IPS-NIHi7 (cell line): Measurements from ENCODE around the gene LMOD3.

Experiments used
- DNase-seq: peaks from one replicate; pipeline ENCODE4 v3.0.0; 2012; ENCODE audit warnings: mixed read lengths; ENCODE audit errors: extremely low spot score

Gene LMOD3

DNA sequence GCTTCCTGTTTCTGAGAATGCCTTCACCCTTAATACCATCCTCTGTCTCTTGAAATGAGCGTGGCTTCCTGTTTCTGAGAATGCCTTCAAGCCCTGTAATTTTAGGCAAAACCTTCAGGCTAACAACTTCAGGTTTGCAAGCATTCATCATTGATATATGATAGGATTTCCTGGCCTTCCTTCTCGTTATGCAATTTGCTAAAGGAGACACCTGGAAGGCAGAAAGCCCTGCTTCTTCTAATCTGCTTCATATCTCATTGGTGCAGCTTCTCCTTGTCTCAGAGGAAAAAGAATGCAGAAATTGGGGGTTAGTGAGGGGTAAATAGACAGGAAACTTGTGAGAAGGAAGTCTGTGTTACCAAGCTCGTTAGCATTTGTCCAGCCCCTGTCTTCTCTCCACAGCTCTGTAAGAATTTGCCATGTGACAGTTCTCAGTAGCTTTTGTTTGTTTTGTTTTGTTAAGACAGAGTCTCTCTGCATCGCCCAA is 30.3 kb downstream of the LMOD3 start:
- DNase-seq = no peak

GRCh38 chr3:69091389-69092029 is 30.9 kb downstream of the LMOD3 start:
- DNase-seq = no peak

- DNase-seq = no peak
Measured at GRCh38 chr3:69090021-69090420, 32.4 kb downstream of the LMOD3 start.

DNA sequence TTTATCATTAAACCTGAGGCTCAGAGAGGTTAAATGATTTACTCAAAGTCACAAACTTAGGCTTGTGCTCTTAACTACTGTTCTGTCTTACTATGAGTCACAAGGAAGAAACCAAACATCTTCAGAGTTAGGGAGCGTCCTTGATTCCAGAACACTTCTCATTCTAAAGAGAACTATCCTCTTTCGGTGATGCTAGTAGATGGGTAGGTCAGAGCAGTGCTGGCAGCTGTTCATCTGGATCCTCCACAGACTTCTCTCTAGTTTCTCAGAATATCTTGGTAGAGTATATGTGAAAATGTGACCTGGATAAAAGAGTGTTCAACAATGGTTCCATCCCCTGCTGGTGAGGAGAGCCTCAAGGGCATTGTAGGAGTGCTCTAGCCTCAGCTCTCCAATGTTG is 34.3 kb downstream of the LMOD3 start:
- DNase-seq = no peak

GRCh38 chr3:69087030-69087791 is 35.2 kb downstream of the LMOD3 start:
- no peak for DNase-seq

GRCh38 chr3:69085833-69086722 is 36.3 kb downstream of the LMOD3 start:
- no peak for DNase-seq

- DNase-seq = no peak
Measured at GRCh38 chr3:69085168-69085832, 37.1 kb downstream of the LMOD3 start.

- DNase-seq = peak; percentile 83
Measured at GRCh38 chr3:69084326-69085167, 37.8 kb downstream of the LMOD3 start, which contains the start of gene ARL6IP5. ARL6IP5 (plus strand) TSS chr3:69084937; CDS start chr3:69085048, 111 bp downstream.

DNA sequence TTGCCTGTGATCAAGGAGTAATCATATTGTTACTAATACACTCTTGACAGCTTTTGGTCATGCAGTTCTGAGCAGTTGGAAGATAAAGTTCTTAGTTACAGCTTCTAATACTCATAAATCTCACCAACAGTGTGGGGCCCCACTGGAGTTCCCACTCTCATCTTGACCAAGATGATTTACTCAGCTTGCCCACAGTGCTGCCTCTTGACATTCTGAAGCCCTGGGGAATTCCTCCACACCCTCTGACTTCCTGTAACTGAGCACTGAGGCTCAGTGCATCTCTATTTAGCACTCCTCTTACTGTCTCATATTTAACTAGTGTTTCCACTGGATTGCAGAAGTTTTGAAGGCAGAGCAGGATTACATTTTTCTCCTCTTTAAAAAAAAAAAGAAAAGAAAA is 39.6 kb downstream of the LMOD3 start:
- no peak for DNase-seq

DNA sequence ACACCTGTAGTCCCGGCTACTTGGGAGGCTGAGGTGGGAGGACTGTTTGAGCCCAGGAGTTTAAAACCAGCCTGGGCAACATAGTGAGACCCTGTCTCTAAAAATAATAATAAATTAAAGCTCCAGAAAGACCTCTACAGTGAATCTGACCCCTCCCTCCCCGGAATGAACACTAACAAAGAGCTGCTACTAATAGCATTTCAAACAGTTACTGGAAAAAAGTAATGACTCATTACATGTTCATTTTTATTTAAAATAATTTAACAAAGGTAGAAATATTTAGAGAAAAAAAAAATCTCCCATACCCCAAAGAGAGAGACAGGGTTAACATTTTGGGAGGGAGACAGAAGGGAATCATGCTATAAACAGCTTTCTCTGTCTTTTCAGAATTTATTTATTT is 40.0 kb downstream of the LMOD3 start:
- DNase-seq = no peak

DNA sequence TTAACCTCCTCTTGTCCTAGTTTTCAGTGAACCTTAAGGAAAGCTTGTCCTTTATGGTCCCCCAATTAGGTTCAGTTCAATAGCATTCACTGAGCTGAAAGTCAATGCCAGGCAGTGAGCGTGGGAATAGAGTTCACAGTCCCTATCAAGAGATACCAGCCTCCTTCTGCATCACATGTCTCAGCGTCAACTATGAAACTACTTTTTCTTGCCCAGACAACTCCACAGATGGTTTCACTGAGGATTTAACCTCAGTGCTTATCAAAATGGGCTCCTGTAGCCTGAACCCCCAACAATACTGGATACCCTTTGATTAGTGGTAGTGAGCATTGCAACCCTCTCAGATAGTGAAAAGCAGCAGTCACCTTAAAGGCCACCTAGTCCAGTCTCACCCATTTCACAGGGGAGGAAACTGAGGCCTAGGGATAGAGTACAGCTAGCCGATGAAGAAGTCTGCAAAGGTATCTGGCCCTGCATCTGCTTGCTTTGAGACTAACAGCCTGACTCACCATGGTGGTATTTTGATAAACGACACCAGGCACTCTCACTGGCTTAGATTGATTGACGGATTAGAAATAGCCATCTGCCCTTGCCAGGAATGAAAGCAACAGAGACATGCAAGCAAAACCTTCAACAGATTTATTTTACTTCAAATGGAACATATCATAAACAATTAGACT is 40.7 kb downstream of the LMOD3 start:
- no peak for DNase-seq

DNA sequence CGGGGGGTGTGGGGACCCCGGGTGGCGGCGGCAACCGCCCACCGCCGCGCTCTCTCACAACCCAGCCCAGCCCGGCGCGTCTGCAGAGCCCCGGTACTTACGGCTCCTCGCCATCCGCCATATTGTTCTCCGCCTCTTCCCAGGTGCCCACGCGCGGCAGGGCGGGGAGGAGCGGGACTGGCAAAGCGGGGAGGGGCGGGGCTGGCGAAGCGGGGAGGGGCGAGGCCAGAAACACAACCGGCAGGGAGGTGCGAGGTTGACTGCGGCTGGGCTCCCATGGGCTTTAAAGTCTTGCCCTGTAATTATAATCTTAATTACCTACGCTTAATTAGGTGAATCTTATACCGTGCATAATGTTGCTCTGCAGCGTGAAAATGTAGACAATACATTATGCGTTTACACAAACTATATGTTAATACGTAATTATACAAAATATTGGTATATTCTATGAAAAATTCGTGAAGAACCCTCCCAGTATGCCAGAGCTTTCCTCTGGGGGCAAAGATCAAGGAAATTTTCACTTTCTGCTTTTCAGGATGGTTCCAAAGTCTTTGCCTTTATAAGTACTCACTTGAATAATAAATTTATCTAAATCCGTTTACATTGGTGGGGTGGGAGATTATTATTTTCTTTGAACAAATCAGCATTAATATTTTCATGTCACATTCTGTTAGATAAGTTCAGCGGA is 42.0 kb downstream of the LMOD3 start, which contains the start of gene UBA3:
Gene UBA3, minus strand, starts transcription at position 133 of the 688 bp plus-strand sequence. Its CDS starts 12 bp downstream, at position 121.
- DNase-seq = peak; percentile 92

DNA sequence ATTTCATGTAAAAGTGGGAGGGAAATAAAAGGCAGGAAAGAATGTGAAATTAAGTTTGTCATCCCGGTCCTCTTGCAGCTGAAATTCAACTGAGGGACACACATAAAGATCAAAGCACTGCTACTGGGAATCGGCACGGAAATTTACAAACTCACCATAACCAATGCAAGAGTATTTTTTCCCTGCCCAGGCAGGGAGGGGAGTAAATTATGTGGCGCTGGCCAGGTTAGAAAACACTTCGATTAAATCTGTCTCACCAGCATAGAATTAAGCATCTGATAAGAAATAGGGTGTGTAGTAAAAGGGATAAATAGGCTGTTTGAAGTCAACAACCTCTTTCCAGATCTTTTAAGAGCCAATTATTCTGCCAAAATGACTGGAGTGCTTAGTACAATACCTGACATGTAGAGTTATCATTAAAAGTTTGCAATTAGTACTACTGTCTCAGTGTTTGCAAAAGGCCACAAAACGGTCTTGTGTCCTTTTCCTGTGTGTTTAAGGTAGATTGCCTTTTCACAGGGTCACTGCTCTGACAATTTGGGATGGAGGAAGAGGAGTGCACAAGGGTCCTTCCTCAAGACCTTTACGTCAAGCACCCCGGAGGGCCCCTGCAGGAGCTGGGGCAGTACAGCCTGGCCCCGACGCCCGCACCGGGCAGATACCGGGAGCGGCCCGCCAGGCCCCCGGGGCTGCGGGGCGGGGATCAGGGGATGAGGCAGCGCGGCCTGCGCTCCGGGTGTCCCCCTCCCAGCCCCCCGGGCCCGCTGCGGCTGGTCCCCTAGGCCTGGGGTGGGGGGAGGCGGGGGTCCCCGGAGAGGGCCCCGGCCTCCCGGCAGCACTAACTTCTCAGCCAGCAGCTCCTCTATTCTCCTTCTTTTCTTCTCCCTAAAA is 42.9 kb downstream of the LMOD3 start:
- DNase-seq = peak; percentile 35

DNA sequence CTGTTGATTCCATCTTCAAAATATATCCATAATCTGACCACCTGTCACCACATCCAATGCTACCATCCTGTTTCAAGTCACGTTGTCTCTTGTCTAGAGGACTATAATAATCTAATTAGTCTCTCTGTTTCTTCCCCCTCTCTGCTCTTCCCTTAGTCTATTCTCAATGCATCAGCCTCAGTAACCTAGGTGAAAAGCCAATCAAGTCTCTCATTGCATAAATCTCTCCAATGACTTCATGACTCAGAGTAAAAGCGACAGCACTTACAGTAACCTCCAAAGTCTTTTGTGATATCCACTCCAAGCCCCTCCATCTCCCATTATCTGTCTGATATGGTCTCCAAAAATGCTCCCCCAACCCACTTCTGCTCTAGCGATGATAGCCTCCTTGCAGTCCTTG is 49.5 kb downstream of the LMOD3 start:
- no peak for DNase-seq

- no peak for DNase-seq
Measured at GRCh38 chr3:69066121-69066520, 56.3 kb downstream of the LMOD3 start.

DNA sequence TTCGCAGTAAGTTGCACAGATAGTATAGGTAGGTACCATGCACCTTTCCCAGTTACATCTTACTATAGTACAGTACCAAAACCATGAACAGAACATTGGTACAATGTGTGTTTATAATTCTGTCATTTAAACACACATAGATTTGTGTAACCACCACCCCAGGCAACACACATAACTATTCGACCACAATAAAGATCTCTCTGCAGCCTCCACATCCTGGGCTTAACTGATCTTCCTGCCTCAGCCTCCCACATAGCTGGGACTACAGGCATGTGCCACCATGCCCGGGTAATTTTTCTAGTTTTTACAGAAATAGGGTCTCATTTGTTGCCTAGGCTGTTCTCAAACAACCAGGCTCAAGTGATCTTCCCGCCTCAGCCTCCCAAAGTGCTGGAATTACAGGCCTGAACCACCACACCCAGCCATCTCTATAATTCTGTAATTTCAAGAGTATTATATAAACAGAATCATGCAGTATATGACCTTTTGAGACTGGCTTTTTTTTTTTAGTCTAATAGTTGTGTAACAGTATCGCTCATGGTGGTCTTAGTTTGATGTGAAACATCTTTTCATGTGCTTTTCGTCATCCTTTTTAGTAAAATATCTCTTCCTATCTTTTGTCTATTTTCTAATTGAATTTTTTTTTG is 57.0 kb downstream of the LMOD3 start:
- no peak for DNase-seq

- DNase-seq = no peak
Measured at GRCh38 chr3:69063636-69064035, 58.8 kb downstream of the LMOD3 start.

GRCh38 chr3:69059688-69060087 is 62.7 kb downstream of the LMOD3 start:
- no peak for DNase-seq
